HG03354 (cell line): ENCODE measurements around the gene TCHH.

ENCODE experiments used
- ATAC-seq: cut with Tn5 transposase; IDR thresholded peaks from one replicate; pipeline ENCODE4 v1.9.1; 2021; ENCODE audit warnings: mild to moderate bottlenecking; ENCODE audit not compliant: unreplicated experiment, poor library complexity, severe bottlenecking

TCHH gene

GRCh38 chr1:152071123-152071522 lies 44.1 kb downstream of the TCHH start:
- no peak for ATAC-seq

GRCh38 chr1:152067929-152068328 lies 47.3 kb downstream of the TCHH start:
- no peak for ATAC-seq

GRCh38 chr1:152067150-152067549 lies 48.1 kb downstream of the TCHH start:
- no peak for ATAC-seq

GRCh38 chr1:152061952-152062351 lies 53.3 kb downstream of the TCHH start:
- no peak for ATAC-seq
